GM19395 (cell line): ENCODE results near the gene ATP13A1.
A peak's percentile ranks its signal among the peaks of the same experiment; 100 is the strongest.
"Not testable (repeated sequence)": the region's sequence is repeated elsewhere in the genome, so short reads cannot be mapped to it uniquely, and the experiment has no call there.

ENCODE experiments used
- ATAC-seq: cut with Tn5 transposase; IDR thresholded peaks from one replicate; pipeline ENCODE4 v1.9.1; 2021; ENCODE audit warnings: mild to moderate bottlenecking, moderate library complexity; ENCODE audit not compliant: unreplicated experiment

ATP13A1 gene

GRCh38 chr19:19665420-19665948, 2.0 kb upstream of the ATP13A1 start:
- ATAC-seq = not testable (repeated sequence)

- peak; percentile 1 for ATAC-seq
Observed at GRCh38 chr19:19662871-19663255, 613 bp downstream of the ATP13A1 start.

GRCh38 chr19:19662344-19662743, 1.1 kb downstream of the ATP13A1 start:
- no peak for ATAC-seq

- ATAC-seq = peak; percentile 51
Observed at GRCh38 chr19:19661675-19662251, 1.7 kb downstream of the ATP13A1 start.

DNA sequence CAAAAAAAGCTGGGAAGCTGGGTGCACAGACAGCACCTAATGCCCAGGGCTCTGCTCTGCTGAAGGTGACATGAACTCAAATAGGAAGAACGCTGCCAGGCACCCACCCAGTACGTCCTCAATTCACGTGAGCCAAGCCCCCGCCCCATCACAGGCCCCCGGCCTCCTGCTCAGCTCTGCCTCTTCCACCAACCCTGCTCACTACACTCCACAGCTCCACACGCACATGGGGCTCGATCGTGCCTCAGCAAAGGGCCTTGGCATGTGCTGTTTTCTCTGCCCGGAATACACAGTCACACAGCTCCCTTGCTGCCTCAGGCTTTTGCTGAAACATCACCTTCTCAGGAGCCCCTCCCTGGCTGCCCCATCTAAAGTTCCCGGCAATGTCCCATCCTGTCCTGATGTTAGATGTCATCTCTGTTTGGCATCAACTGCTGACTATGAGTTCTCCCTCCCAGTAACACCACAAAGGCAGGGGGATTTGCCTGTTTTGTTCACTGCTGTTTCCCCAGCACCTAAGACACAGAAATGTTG, 2.3 kb downstream of the ATP13A1 start:
- no peak for ATAC-seq

- ATAC-seq = no peak
Observed at GRCh38 chr19:19659646-19660245, 3.7 kb downstream of the ATP13A1 start.

DNA sequence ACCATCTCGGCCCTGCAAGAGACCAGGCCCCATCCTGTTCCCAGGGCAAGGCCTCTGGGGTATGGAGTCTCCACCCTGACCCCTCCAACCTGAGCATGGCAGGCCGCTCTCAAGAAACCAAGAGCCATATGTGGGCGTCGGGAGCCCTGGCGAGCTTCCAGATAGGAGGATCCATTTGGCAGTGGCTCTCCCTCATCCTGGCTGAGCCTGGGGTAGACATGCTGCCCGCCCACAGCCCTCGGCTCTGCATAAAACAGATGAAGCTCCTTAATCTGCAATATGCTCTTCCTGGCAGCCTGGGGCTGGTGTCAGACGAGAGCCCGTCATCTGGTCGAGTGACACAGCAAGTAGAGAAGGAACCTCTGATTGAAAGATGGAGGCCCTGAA, 6.1 kb downstream of the ATP13A1 start:
- no peak for ATAC-seq

DNA sequence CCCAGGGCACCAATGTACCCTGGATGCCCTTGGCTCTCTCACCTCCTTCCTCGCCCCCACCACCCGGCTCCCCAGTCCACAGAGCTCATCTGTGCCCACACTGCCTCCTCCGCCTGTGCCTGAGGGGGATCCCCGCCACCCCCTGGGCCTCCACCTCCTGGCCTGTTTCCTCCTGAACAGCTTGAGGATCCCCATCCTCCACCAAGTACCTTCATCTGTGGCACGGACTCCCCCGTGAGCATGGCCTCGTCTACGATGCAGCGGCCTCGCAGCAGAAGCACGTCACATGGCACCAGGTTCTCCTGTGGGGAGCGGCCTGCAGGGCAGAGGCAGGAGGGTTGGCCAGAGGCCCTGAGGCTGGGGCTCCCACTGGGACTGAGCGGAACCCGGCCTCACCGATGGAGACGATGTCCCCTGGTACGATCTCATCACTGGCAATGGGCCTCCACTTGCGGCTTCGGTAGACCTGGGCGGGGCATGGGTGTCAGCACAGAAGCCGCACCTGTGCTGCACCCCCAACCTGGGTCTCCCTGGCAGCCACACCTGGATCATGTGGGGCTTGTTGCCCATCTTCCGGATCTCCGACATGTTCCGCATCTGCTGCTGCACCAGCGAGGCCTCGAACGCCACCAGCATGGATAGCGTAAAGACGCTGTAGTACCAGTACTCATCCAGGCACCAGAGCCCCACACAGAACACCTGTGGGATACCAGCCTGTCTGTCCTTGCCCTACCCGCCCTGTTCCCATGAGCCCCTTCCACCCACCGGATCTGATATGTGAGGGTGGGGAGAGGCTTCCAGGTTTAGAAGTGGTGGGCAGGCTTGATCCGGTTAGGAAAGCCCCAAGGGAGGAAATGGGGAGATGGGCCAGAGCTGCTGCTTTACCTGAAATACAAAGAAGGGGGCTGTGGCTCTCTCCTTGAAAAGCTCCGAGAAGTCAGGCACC, 6.8 kb downstream of the ATP13A1 start:
- no peak for ATAC-seq

- no peak for ATAC-seq
Observed at GRCh38 chr19:19655641-19656343, 7.7 kb downstream of the ATP13A1 start.

- ATAC-seq = no peak
Observed at GRCh38 chr19:19655051-19655594, 8.4 kb downstream of the ATP13A1 start.

- no peak for ATAC-seq
Observed at GRCh38 chr19:19654441-19654840, 9.0 kb downstream of the ATP13A1 start.

GRCh38 chr19:19653597-19654147, 9.8 kb downstream of the ATP13A1 start:
- ATAC-seq = no peak

DNA sequence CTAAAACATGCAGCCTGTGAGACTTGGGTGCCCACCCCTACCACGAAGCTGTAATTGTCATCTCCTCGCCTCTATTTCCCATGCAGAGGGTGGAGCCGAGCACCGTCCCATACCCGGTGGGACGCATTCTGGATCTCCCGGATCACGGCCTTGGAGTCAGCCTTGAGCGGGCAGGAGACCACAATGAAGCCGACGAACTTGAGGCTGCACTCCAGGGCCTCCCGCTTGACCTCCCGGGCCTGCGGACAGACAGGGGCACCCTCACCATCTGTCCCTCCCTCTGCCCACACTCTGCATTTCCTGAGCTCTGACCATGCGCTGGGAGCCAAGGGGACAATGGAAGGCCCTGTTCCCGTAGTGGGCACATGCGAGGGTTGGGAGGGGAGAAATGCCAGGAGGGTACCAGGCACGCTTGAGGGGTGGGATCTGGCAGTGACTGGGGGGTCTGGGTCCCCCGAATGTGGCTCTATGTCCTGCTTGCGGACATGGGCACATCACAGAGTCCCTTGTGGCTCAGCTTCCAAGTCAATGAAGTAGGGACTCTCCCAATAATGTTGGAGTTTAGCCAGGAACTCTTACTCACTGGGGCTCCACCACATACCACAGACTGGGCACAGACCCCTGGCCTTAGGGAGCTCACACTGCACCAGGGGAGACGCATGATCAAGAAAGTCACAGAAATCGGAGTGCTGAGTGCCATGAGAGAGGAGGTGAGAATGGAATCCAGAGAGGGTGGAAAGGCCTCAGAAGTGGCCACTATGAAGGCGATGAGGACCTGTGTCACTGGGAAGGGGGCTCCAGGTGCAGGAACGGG, 10.8 kb downstream of the ATP13A1 start:
- no peak for ATAC-seq

GRCh38 chr19:19651076-19651475, 12.4 kb downstream of the ATP13A1 start:
- no peak for ATAC-seq

DNA sequence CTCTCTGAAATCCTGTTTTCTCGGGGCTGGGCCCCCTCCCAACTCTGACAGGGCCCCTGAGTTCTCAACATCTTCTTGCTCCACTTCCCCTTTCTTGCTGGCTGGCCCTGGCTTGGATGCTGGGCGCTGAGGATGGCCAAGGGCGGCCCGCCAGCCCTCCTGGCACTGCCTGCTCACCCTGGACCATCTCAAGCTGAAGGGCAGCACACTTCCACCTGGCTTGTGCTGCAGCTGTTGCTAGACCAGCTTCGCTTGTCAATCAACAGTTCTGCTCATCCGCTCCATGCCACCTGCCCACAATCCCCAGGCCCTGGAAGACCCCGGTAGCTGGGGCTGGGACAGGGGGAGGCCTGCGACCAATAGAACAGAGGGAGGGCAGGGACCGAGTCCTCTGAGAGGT, 13.1 kb downstream of the ATP13A1 start:
- ATAC-seq = no peak

DNA sequence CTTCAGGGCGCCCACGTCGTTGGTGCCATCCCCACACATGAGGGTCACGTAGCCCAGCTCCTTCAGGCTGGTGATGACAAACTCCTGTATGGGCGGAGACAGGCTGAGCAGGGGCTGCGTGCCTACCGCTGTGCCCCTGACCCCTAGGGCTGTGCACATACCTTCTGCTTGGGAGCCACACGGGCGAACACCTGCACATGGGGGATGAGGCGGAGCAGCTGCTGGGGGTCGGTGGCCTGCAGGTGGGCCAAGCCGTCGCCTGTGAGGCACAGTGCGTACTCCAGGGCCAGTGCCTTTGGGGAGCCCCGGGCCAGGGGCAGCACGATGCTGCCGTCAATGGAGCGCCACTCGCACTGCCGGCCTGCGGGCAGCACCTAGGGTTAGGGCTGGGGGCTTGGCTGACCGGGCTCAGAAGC, 13.9 kb downstream of the ATP13A1 start:
- ATAC-seq = no peak

DNA sequence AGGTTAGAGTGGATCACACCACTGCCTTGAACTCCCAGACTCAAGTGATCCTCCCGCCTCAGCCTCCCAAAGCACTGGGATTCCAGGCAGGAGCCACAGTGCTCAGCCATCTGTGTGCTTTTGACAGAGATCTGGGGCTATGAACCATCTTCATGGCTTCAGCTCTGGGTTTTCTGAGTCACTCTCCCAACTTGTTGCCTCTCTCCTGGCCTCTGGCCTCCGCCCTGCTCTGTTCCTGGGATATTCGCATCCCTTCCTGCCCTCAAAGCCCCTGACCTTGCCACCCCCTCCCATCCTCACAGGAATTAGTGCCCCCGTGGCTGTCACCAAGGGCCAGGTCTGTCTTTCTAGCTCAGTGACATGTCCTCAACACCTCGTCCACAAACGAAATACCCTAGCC, 14.3 kb downstream of the ATP13A1 start:
- ATAC-seq = no peak

DNA sequence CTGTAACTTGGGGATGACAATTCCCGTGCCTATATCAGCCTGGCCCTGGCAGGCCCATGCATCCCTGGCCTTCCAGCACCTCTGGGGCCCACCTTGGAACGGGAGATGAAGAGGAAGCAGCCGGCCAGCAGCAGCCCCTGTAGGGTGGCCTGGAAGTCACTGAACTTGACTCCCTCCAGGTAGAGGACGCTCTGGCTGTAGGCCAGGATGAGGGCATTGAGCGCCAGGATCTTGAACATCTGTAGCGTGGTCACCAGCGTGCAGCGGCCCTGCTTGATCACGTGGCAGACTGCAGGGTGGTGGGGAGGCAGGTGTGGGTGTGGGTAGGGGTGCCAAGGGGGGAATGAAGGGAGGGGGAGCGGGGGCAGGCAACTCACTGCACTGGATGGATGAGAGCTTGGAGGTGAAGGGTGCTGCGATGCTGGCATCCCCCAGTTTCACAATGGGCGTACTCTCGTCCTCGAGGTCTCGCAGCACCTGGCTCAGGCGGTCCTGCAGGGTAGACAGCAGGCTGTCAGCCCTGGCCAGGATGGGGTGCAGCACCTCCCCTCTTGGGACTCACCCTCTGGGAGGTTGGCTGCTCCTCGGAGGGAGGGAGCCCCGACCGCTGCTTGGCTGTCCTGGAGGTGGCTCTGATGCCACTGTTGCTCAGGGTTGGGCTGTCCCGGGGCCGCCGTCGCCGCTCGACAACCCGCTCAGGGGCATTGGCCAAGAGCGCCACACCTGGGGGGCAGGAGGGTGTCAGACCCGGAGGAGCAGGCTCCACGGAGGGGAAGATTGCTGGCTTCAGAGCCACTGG, 16.2 kb downstream of the ATP13A1 start:
- ATAC-seq = no peak
